Ascending aorta (tissue), 2 donors: ENCODE measurements around the gene B3GAT3. TPM values are rescaled to one million over a fixed set of nuclear protein-coding genes. Genes with fewer than 3 reads are reported as not detected.
"Not testable (repeated sequence)": the region's sequence is repeated elsewhere in the genome, so short reads cannot be mapped to it uniquely, and the experiment has no call there.

Experiments
- DNase-seq, 2 donors: peaks; one replicate each; pipeline ENCODE4 v3.0.0-alpha.2; 2019; ENCODE audit warnings: low spot score in 2 of 2
- H3K27ac ChIP-seq, 2 donors: fragments of 200-600 bp; sonication (generic); one replicate each; pipeline ENCODE4 v1.5.1; 2016 to 2017; ENCODE audit warnings: mild to moderate bottlenecking in 1 of 2
- H3K27me3 ChIP-seq: fragments of 200-600 bp; sonication (generic); one replicate; pipeline ENCODE4 v1.5.1; 2017
- H3K36me3 ChIP-seq, 2 donors: fragments of 200-600 bp; sonication (generic); one replicate each; pipeline ENCODE4 v1.5.1; 2016
- H3K4me1 ChIP-seq, 2 donors: fragments of 200-600 bp; sonication (generic); one replicate each; pipeline ENCODE4 v1.5.1; 2016 to 2017; ENCODE audit warnings: mild to moderate bottlenecking in 1 of 2
- H3K4me3 ChIP-seq, 2 donors: fragments of 200-600 bp; sonication (generic); one replicate each; pipeline ENCODE4 v1.5.1; 2016 to 2017; ENCODE audit warnings: mild to moderate bottlenecking in 1 of 2
- H3K9me3 ChIP-seq, 2 donors: fragments of 200-600 bp; sonication (generic); one replicate each; pipeline ENCODE4 v1.5.1; 2016
- CTCF ChIP-seq, 3 experiments: fragments of 200-600 bp in 2 of 3; fragments of 450-650 bp in 1 of 3; sonication (generic) in 2 of 3; IDR thresholded peaks; one replicate each; pipeline ENCODE4 v1.5.1; 2016 to 2019; ENCODE audit warnings: antibody characterized with exemption in 3 of 3, mild to moderate bottlenecking in 1 of 3, moderate library complexity in 1 of 3
- intact Hi-C: fragments of 100-400 bp; cut with DNase I; formaldehyde crosslinking; loops from one replicate; pipeline ENCODE4 v1.15.1; 2023
- total RNA-seq: library from RNA; depleted of rRNA; stranded (reverse); fragments of >200 nt; gene quantifications from one replicate; pipeline ENCODE4 v1.1.0, GENCODE V29; 2016

The B3GAT3 gene
- total RNA-seq, 1 donor from 2014 or later, result 61.3 TPM

DNA sequence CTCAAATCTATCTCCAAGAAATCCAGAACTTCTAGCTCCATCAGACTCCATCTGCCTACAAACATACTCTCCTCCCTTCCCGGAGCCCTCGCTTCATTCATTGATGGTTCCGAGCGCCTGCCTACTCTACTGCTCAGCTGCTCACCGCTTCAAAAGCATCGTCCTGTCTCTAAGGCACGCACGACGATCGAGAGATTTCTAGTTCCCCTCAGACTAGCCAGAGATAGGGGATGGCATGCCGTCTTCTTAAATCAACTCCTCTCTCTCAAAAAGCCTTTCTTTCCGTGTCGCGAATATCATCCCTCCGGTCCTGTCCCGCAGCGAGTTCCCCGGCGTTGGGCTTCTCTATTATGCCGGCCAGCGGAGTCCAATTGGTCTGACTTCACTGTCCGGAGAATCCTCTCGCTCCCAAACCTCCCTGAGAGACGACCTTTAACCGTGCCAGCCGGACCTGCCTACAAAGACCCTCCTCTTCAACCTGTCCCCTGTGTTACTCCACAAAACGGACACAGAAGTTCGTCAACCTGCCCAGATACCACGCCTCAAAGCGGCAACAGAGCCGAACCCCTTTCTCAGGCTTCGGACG, 48.7 kb downstream of the B3GAT3 start:
- intact Hi-C loops, result no loop called here
- Histone ChIP-seq H3K27ac (peak overlapping the region; percentile 58 to 79), H3K4me1 (peaks cover 10 to 15% of the 10 kb centered on the region in 2 donors), H3K36me3 (peaks cover 42 to 59% of the 10 kb centered on the region in 2 donors), H3K9me3 (no peaks in the 10 kb centered on the region), H3K4me3 (peak overlapping the region; percentile 75 to 89), H3K27me3 (no peaks in the 10 kb centered on the region)
- TF ChIP-seq CTCF (IDR thresholded peaks at IDR 0.05), result no peak
- no peak for DNase-seq

- no peaks in the 10 kb centered on the region for H3K27me3 ChIP-seq
- peaks cover 10 to 15% of the 10 kb centered on the region in 2 donors for H3K4me1 ChIP-seq
- no peak for DNase-seq
- no peak for TF ChIP-seq CTCF (IDR thresholded peaks at IDR 0.05)
- no peaks in the 10 kb centered on the region for H3K9me3 ChIP-seq
- H3K4me3 ChIP-seq, result peak overlapping the region; percentile 75 to 89
- intact Hi-C loops, result no loop called here
- peaks cover 48 to 62% of the 10 kb centered on the region in 2 donors for H3K36me3 ChIP-seq
- H3K27ac ChIP-seq, result peak overlapping the region; percentile 58 to 79
Measured at GRCh38 chr11:62572431-62572830, 49.4 kb downstream of the B3GAT3 start.

- H3K27ac ChIP-seq, intact Hi-C loops, H3K4me3 ChIP-seq, H3K27me3 ChIP-seq, H3K9me3 ChIP-seq, DNase-seq: not testable (repeated sequence)
- H3K36me3 ChIP-seq, result peaks cover 53 to 66% of the 10 kb centered on the region in 2 donors
- peaks cover 10 to 15% of the 10 kb centered on the region in 2 donors for H3K4me1 ChIP-seq
Measured at GRCh38 chr11:62571493-62571892, 50.3 kb downstream of the B3GAT3 start.

DNA sequence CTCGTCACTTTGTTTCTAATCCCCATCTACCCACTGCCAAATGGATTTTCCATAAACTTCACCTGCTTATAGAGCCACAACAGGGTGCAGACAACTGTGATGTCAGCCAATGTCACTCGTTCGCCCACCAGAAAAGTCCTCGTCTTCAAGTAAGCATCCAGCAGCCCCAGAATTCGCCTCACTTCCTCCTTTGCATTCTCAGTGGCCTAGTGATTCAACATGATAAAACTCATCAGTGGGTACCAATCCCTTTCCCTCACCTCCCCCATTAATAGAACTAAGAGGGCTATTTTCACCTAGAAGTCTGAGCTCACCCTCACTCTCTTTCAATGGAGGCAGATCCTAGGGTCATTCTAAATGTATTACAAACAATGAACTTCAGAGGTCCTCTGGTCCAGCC, 50.9 kb downstream of the B3GAT3 start:
- H3K36me3 ChIP-seq, result peaks cover 59 to 66% of the 10 kb centered on the region in 2 donors
- H3K27ac ChIP-seq, intact Hi-C loops, H3K27me3 ChIP-seq, H3K4me3 ChIP-seq, DNase-seq, H3K9me3 ChIP-seq: not testable (repeated sequence)
- peaks cover 10 to 15% of the 10 kb centered on the region in 2 donors for H3K4me1 ChIP-seq

GRCh38 chr11:62569611-62570010, 52.2 kb downstream of the B3GAT3 start:
- Histone ChIP-seq H3K36me3 (peaks cover 70 to 77% of the 10 kb centered on the region in 2 donors), H3K4me3 (no peak overlapping the region), H3K4me1 (peaks cover 0 to 6% of the 10 kb centered on the region in 2 donors), H3K27ac (no peak overlapping the region), H3K9me3 (no peaks in the 10 kb centered on the region), H3K27me3 (no peaks in the 10 kb centered on the region)
- no peak for DNase-seq
- intact Hi-C loops, result no loop called here
- TF ChIP-seq CTCF (IDR thresholded peaks at IDR 0.05), result no peak

DNA sequence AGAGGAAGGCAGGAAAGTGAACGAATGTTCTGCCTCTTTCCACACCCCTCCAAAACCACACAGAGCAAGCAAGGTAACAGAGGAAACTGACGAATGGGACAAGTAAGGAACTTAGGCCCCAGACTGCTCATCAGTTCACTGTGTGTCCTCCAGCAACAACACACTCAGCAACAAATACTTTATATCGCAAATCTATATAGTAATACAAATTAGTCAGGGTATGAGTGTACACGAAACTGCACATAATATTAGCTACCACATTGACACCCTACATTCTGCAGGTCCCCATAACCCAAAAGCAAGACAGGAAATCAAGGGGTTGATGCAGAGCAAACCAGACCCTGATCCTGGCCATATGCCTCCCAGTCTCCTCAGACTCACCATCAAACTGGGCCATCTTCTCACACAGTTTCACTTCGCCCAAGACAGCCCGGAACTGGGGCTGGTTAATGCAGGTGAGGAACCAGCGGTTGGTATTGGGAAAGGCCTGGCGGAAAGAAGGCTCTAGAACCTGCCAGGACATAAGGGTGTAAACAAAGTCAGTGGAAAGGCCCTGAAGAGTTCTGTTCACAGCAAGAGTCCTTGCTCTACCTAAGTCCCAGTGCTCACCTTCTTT, 54.7 kb downstream of the B3GAT3 start:
- TF ChIP-seq CTCF (IDR thresholded peaks at IDR 0.05), result no peak
- H3K27ac ChIP-seq, result no peak overlapping the region
- H3K9me3 ChIP-seq, result no peaks in the 10 kb centered on the region
- intact Hi-C loops, result no loop called here
- peaks cover 91 to 94% of the 10 kb centered on the region in 2 donors for H3K36me3 ChIP-seq
- DNase-seq, result no peak
- no peak overlapping the region for H3K4me3 ChIP-seq
- no peaks in the 10 kb centered on the region for H3K27me3 ChIP-seq
- H3K4me1 ChIP-seq, result no peaks in the 10 kb centered on the region
